ENCODE measurements around the gene BRIP1. TPM values are rescaled to one million over a fixed set of nuclear protein-coding genes. Genes with fewer than 3 reads are reported as not detected.
A peak's percentile ranks its signal among the peaks of the same experiment; 100 is the strongest.

BRIP1 gene
- total and polyA plus RNA-seq, 2 experiments from 2014 or later = 8.0 to 23.1 TPM

DNA sequence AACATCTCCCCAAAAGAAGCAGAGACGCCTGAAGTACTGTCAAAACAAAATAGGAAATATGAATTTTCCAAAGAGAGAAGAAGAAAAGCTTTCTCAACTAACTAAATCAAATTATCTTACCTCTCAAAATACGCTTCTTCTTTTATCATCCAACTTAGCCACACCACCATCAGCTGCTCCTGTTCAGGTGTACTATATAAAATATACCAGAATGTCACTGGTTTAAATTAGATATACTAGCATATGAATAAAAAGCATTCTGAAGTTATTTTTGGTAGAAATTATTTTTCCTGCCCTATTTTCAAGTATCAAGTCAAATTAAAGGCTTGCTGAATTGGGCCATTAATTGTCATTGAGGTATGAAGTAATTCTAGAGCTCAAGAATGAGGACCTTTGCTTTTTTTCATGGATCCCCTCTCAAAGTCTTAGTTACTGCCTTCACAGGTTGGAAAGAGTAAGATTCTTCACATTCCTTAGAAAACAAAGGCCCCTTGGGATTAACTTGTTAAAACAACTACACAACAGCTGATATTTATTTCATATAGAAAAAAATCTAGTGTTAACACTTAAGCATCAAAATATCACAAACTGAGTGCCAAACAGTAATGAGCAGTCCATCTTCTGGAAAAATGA, 34.3 kb upstream of the BRIP1 start:
- Histone ChIP-seq H3K36me3 (ENCODE audit: insufficient read depth) (no peaks in the 10 kb centered on the region; the same call in 1 of the 2 replicates), H3K79me2 (replicated peaks; ENCODE audit: insufficient read depth) (no peaks in the 10 kb centered on the region), H3K4me1 (ENCODE audit: insufficient read depth) (no peaks in the 10 kb centered on the region), H3K27ac (ENCODE audit: low read depth) (peak overlapping the region; percentile 6; the same call in 1 of the 2 replicates), H3K27me3 (ENCODE audit: insufficient read depth) (no peaks in the 10 kb centered on the region), H3K4me3 (no peak overlapping the region), H4K20me1 (replicated peaks; ENCODE audit: insufficient read depth) (no peaks in the 10 kb centered on the region), H3F3A (replicated peaks; ENCODE audit: low read depth) (no peaks in the 10 kb centered on the region), H2AFZ (no peak overlapping the region), H3K4me2 (no peak overlapping the region), H3K9me2 (ENCODE audit: insufficient read depth) (no peaks in the 10 kb centered on the region)
- Mint-ChIP-seq H3K36me3 (ENCODE audit: low read depth) (peaks cover 38% of the 10 kb centered on the region), H3K4me3 (no peak overlapping the region), H3K27ac (0 out of 2 replicates have a peak overlapping the region, but pooled peaks have one; percentile 67), H3K9me3 (no peaks in the 10 kb centered on the region), H3K27me3 (ENCODE audit: insufficient read depth, low read depth, poor library complexity) (no peaks in the 10 kb centered on the region), H3K4me1 (no peaks in the 10 kb centered on the region; the same call in 2 of the 3 replicates)
- TF ChIP-seq EZH2phosphoT487 (IDR thresholded peaks at IDR 0.05; ENCODE audit: unreplicated experiment) = no peak
- no peak for TF ChIP-seq STAT1 (IDR thresholded peaks at IDR 0.05; ENCODE audit: unreplicated experiment)
- TF ChIP-seq EZH2 (IDR thresholded peaks at IDR 0.05; ENCODE audit: low read depth, unreplicated experiment) = no peak
- TF ChIP-seq, protein P1, sequence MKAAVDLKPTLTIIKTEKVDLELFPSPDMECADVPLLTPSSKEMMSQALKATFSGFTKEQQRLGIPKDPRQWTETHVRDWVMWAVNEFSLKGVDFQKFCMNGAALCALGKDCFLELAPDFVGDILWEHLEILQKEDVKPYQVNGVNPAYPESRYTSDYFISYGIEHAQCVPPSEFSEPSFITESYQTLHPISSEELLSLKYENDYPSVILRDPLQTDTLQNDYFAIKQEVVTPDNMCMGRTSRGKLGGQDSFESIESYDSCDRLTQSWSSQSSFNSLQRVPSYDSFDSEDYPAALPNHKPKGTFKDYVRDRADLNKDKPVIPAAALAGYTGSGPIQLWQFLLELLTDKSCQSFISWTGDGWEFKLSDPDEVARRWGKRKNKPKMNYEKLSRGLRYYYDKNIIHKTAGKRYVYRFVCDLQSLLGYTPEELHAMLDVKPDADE (IDR thresholded peaks at IDR 0.05) = no peak
- TF ChIP-seq, protein P2, sequence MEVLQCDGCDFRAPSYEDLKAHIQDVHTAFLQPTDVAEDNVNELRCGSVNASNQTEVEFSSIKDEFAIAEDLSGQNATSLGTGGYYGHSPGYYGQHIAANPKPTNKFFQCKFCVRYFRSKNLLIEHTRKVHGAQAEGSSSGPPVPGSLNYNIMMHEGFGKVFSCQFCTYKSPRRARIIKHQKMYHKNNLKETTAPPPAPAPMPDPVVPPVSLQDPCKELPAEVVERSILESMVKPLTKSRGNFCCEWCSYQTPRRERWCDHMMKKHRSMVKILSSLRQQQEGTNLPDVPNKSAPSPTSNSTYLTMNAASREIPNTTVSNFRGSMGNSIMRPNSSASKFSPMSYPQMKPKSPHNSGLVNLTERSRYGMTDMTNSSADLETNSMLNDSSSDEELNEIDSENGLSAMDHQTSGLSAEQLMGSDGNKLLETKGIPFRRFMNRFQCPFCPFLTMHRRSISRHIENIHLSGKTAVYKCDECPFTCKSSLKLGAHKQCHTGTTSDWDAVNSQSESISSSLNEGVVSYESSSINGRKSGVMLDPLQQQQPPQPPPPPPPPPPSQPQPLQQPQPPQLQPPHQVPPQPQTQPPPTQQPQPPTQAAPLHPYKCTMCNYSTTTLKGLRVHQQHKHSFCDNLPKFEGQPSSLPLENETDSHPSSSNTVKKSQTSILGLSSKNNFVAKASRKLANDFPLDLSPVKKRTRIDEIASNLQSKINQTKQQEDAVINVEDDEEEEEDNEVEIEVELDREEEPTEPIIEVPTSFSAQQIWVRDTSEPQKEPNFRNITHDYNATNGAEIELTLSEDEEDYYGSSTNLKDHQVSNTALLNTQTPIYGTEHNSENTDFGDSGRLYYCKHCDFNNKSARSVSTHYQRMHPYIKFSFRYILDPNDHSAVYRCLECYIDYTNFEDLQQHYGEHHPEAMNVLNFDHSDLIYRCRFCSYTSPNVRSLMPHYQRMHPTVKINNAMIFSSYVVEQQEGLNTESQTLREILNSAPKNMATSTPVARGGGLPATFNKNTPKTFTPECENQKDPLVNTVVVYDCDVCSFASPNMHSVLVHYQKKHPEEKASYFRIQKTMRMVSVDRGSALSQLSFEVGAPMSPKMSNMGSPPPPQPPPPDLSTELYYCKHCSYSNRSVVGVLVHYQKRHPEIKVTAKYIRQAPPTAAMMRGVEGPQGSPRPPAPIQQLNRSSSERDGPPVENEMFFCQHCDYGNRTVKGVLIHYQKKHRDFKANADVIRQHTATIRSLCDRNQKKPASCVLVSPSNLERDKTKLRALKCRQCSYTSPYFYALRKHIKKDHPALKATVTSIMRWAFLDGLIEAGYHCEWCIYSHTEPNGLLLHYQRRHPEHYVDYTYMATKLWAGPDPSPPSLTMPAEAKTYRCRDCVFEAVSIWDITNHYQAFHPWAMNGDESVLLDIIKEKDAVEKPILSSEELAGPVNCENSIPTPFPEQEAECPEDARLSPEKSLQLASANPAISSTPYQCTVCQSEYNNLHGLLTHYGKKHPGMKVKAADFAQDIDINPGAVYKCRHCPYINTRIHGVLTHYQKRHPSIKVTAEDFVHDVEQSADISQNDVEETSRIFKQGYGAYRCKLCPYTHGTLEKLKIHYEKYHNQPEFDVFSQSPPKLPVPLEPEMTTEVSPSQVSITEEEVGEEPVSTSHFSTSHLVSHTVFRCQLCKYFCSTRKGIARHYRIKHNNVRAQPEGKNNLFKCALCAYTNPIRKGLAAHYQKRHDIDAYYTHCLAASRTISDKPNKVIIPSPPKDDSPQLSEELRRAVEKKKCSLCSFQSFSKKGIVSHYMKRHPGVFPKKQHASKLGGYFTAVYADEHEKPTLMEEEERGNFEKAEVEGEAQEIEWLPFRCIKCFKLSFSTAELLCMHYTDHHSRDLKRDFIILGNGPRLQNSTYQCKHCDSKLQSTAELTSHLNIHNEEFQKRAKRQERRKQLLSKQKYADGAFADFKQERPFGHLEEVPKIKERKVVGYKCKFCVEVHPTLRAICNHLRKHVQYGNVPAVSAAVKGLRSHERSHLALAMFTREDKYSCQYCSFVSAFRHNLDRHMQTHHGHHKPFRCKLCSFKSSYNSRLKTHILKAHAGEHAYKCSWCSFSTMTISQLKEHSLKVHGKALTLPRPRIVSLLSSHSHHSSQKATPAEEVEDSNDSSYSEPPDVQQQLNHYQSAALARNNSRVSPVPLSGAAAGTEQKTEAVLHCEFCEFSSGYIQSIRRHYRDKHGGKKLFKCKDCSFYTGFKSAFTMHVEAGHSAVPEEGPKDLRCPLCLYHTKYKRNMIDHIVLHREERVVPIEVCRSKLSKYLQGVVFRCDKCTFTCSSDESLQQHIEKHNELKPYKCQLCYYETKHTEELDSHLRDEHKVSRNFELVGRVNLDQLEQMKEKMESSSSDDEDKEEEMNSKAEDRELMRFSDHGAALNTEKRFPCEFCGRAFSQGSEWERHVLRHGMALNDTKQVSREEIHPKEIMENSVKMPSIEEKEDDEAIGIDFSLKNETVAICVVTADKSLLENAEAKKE (CRISPR knock-in tag; IDR thresholded peaks at IDR 0.05) = no peak
- no peak for TF ChIP-seq ZNF114 (CRISPR knock-in tag; IDR thresholded peaks at IDR 0.05)
- TF ChIP-seq, protein P3, sequence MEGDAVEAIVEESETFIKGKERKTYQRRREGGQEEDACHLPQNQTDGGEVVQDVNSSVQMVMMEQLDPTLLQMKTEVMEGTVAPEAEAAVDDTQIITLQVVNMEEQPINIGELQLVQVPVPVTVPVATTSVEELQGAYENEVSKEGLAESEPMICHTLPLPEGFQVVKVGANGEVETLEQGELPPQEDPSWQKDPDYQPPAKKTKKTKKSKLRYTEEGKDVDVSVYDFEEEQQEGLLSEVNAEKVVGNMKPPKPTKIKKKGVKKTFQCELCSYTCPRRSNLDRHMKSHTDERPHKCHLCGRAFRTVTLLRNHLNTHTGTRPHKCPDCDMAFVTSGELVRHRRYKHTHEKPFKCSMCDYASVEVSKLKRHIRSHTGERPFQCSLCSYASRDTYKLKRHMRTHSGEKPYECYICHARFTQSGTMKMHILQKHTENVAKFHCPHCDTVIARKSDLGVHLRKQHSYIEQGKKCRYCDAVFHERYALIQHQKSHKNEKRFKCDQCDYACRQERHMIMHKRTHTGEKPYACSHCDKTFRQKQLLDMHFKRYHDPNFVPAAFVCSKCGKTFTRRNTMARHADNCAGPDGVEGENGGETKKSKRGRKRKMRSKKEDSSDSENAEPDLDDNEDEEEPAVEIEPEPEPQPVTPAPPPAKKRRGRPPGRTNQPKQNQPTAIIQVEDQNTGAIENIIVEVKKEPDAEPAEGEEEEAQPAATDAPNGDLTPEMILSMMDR (conservative IDR thresholded peaks at IDR 0.05; ENCODE audit: low read depth in 2 of 2) = no peak
- no peak for TF ChIP-seq POLR2AphosphoS5 (IDR thresholded peaks at IDR 0.05; ENCODE audit: low read depth)
- no peak for TF ChIP-seq ZNF331 (CRISPR knock-in tag; IDR thresholded peaks at IDR 0.05; ENCODE audit: low read depth)
- TF ChIP-seq NANOG (IDR thresholded peaks at IDR 0.05; ENCODE audit: borderline replicate concordance) = no peak
- TF ChIP-seq CREB1 (CRISPR knock-in tag; IDR thresholded peaks at IDR 0.05; ENCODE audit: low read depth) = no peak
- TF ChIP-seq, protein P4, sequence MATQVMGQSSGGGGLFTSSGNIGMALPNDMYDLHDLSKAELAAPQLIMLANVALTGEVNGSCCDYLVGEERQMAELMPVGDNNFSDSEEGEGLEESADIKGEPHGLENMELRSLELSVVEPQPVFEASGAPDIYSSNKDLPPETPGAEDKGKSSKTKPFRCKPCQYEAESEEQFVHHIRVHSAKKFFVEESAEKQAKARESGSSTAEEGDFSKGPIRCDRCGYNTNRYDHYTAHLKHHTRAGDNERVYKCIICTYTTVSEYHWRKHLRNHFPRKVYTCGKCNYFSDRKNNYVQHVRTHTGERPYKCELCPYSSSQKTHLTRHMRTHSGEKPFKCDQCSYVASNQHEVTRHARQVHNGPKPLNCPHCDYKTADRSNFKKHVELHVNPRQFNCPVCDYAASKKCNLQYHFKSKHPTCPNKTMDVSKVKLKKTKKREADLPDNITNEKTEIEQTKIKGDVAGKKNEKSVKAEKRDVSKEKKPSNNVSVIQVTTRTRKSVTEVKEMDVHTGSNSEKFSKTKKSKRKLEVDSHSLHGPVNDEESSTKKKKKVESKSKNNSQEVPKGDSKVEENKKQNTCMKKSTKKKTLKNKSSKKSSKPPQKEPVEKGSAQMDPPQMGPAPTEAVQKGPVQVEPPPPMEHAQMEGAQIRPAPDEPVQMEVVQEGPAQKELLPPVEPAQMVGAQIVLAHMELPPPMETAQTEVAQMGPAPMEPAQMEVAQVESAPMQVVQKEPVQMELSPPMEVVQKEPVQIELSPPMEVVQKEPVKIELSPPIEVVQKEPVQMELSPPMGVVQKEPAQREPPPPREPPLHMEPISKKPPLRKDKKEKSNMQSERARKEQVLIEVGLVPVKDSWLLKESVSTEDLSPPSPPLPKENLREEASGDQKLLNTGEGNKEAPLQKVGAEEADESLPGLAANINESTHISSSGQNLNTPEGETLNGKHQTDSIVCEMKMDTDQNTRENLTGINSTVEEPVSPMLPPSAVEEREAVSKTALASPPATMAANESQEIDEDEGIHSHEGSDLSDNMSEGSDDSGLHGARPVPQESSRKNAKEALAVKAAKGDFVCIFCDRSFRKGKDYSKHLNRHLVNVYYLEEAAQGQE (IDR thresholded peaks at IDR 0.05; ENCODE audit: unreplicated experiment) = no peak
- TF ChIP-seq JUNB (IDR thresholded peaks at IDR 0.05; ENCODE audit: unreplicated experiment) = no peak
- peak; percentile 74 for DNase-seq (ENCODE audit: low spot score)
- peak; percentile 75 for ATAC-seq

Data from GM23338 (cell line).